Upper lobe of right lung (tissue), 1 donor: ENCODE measurements around the gene DDT. TPM values are rescaled to one million over a fixed set of nuclear protein-coding genes. Genes with fewer than 3 reads are reported as not detected.
"Not testable (repeated sequence)": the region's sequence is repeated elsewhere in the genome, so short reads cannot be mapped to it uniquely, and the experiment has no call there.

Experiments used
- ATAC-seq: fragments of 200-7000 bp; cut with Tn5 transposase; one replicate; pipeline ENCODE4 v1.9.1; 2020; ENCODE audit warnings: mild to moderate bottlenecking, moderate library complexity
- DNase-seq: peaks from one replicate; pipeline ENCODE4 v3.0.0-alpha.2; 2020
- H3K27ac ChIP-seq: fragments of 200-600 bp; one replicate; pipeline ENCODE4 v1.8.0; 2022
- H3K27me3 ChIP-seq: fragments of 200-600 bp; one replicate; pipeline ENCODE4 v1.8.0; 2022; ENCODE audit warnings: mild to moderate bottlenecking
- H3K36me3 ChIP-seq: fragments of 200-600 bp; one replicate; pipeline ENCODE4 v1.8.0; 2022
- H3K4me1 ChIP-seq: fragments of 200-600 bp; one replicate; pipeline ENCODE4 v1.8.0; 2022
- H3K4me3 ChIP-seq: fragments of 200-600 bp; one replicate; pipeline ENCODE4 v1.8.0; 2022; ENCODE audit warnings: mild to moderate bottlenecking
- H3K9me3 ChIP-seq: fragments of 200-600 bp; one replicate; pipeline ENCODE4 v1.8.0; 2022
- CTCF ChIP-seq: fragments of 200-600 bp; IDR thresholded peaks from one replicate; pipeline ENCODE4 v1.8.0; 2022; ENCODE audit warnings: antibody characterized with exemption
- intact Hi-C: fragments of 100-400 bp; cut with DNase I; formaldehyde crosslinking; loops from one replicate; pipeline ENCODE4 v1.11.0; 2022
- total RNA-seq: library from RNA; stranded (reverse); fragmentation: NEBNext Ultra II Directional; extraction: Animal tissue kit (Norgen Biotek cat#: 25700); gene quantifications from one replicate; pipeline ENCODE4 v1.2.1, GENCODE V29; 2021
- donor health status: DM: no; HTN: yes; CAD: no; lungs with severe emphysema.

The DDT gene
- total RNA-seq, 1 donor from 2014 or later = 88.7 TPM

DNA sequence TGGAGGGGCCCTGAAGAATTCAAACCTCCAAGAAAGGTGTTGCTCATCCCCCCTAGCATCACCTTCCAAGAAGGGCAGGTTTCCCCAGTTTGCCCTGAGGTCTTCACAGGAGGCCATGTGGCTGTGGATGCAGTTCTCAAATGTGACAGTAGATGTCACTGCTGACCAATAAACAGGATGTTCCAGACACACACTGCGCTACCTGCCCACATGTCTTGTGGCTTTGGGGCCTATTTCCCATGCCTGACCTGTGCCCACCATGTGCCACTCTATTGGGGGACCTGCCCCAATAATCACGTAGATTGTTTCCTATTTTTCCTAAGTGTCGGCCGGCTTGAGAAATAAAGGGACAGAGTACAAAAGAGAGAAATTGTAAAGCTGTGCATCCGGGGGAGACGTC lies 10.2 kb upstream of the DDT start:
- no peaks in the 10 kb centered on the region for H3K4me1 ChIP-seq
- no peaks in the 10 kb centered on the region for H3K9me3 ChIP-seq
- no peaks in the 10 kb centered on the region for H3K36me3 ChIP-seq
- DNase-seq (peak; percentile 42), ATAC-seq (peak; percentile 56)
- no peaks in the 10 kb centered on the region for H3K27me3 ChIP-seq
- no peak overlapping the region for H3K4me3 ChIP-seq
- H3K27ac ChIP-seq = no peak overlapping the region
- intact Hi-C loops = no loop called here
- peak; percentile 68 for TF ChIP-seq CTCF

GRCh38 chr22:23980567-23980966 lies 6.3 kb upstream of the DDT start:
- H3K4me1 ChIP-seq, ATAC-seq, H3K9me3 ChIP-seq, H3K36me3 ChIP-seq, H3K4me3 ChIP-seq, H3K27ac ChIP-seq, intact Hi-C loops, H3K27me3 ChIP-seq: not testable (repeated sequence)
- DNase-seq = peak; percentile 59

GRCh38 chr22:23979557-23980240 lies 5.5 kb upstream of the DDT start, which contains the start of gene GSTT2:
GSTT2 (plus strand) TSS chr22:23980134.
- ATAC-seq = peak; percentile 95

GRCh38 chr22:23977304-23977703 lies 3.1 kb upstream of the DDT start:
- peak; percentile 62 for DNase-seq
- H3K36me3 ChIP-seq, H3K4me3 ChIP-seq, H3K4me1 ChIP-seq, intact Hi-C loops, H3K27ac ChIP-seq, H3K9me3 ChIP-seq, ATAC-seq, H3K27me3 ChIP-seq: not testable (repeated sequence)

More at GRCh38 chr22:23979557-23980240, 5.5 kb upstream of the DDT start, which contains the start of gene GSTT2:
- intact Hi-C loops, H3K4me1 ChIP-seq, H3K4me3 ChIP-seq, H3K27me3 ChIP-seq, H3K36me3 ChIP-seq, H3K27ac ChIP-seq, H3K9me3 ChIP-seq, DNase-seq: not testable (repeated sequence)

DNA sequence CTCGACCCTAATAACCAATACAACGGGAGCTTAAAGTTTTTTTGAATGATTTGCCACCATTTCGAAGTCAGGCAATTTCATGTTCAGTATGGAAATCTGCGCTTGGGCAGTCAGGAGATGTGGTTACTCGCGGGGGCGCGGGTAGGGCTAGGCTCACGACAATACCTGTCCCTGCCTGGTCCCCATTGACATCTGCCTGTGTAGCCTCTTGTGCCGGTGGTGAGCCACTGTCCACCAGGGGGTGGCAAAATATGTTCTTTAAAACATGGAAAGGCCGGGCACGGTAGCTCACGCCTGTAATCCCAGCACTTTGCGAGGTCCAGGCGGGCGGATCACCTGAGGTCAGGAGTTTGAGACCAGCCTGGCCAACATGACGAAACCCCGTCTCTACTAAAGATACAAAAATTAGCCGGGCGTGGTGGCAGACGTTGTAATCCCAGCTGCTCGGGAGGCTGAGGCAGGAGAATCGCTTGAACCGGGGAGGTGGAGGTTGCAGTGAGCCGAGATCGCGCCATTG lies 653 bp upstream of the DDT start:
- H3K4me1 ChIP-seq, H3K27me3 ChIP-seq, H3K4me3 ChIP-seq, H3K9me3 ChIP-seq, H3K27ac ChIP-seq, intact Hi-C loops: not testable (repeated sequence)
- ATAC-seq (peak; percentile 54), DNase-seq (peak; percentile 72)
- H3K36me3 ChIP-seq = peaks cover 21% of the 10 kb centered on the region

- intact Hi-C loops, H3K9me3 ChIP-seq, H3K27me3 ChIP-seq, H3K4me3 ChIP-seq, H3K27ac ChIP-seq, ATAC-seq, H3K4me1 ChIP-seq: not testable (repeated sequence)
- DNase-seq = peak; percentile 16
- H3K36me3 ChIP-seq = peaks cover 28% of the 10 kb centered on the region
Measured at GRCh38 chr22:23971927-23972326, 2.3 kb downstream of the DDT start.

- Histone ChIP-seq H3K4me3 (no peak overlapping the region), H3K4me1 (no peaks in the 10 kb centered on the region), H3K27ac (no peak overlapping the region), H3K36me3 (peaks cover 28% of the 10 kb centered on the region), H3K27me3 (no peaks in the 10 kb centered on the region), H3K9me3 (no peaks in the 10 kb centered on the region)
- ATAC-seq (no peak), DNase-seq (peak; percentile 57)
- intact Hi-C loops = no loop called here
- TF ChIP-seq CTCF = no peak
Measured at GRCh38 chr22:23970816-23971486, 3.3 kb downstream of the DDT start.

DNA sequence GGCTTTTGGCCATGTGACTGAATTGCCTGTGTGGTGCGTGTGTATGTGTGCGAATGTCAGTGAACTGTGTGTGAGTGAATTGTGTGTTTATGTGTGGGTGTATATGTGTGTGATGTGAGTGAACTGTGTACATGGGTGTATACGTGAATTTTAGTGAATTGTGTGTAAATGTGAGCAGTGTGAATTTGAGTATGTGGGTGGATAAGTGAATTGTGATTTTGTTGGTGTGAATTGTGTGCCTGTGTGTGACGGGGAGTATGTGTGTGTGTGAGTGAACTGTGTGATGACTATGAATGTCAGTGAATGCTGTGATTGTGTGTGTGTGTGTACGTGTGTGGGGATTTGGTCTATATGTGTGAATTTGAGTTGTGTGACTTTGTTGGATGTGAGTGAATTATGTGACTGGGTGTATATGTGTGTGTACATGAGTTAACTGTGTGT lies 4.0 kb downstream of the DDT start:
- H3K27me3 ChIP-seq = no peaks in the 10 kb centered on the region
- no peaks in the 10 kb centered on the region for H3K4me1 ChIP-seq
- TF ChIP-seq CTCF = no peak
- intact Hi-C loops = no loop called here
- H3K36me3 ChIP-seq = peaks cover 28% of the 10 kb centered on the region
- no peak overlapping the region for H3K4me3 ChIP-seq
- H3K27ac ChIP-seq = no peak overlapping the region
- DNase-seq (no peak), ATAC-seq (no peak)
- H3K9me3 ChIP-seq = no peaks in the 10 kb centered on the region
